ENCODE results near the gene PARVA.

The PARVA gene

DNA sequence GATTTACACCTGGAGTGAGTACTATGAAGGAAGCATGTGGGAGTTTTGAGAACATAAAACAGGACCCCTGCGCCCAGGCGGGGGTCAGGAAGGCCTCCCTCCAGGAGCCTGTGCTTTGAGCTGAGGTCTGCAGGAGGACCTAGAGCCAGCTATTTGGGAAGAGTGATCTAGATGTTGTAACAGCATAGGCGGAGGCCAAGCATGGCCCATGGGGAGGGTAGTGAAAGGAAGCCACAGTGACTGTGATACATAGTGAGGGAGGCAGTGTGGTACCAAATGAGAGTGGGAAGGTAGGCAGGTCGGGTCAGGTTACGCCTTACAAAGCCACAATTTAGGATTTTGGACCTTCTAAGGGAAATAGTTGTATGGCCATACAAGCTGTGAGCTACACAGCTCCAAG is 147.5 kb downstream of the PARVA start:
- DNase-seq (ENCODE audit: low read depth) = no peak
- H3K4me3 ChIP-seq (ENCODE audit: low read depth, low read length) = no peak overlapping the region
- TF ChIP-seq CTCF (IDR thresholded peaks at IDR 0.05; ENCODE audit: low read depth, low read length) (no peak), POLR2A (IDR thresholded peaks at IDR 0.05; ENCODE audit: extremely low read depth, insufficient read length) (no peak), MYC (IDR thresholded peaks at IDR 0.05; ENCODE audit: low read depth, low read length) (no peak)
- TF ChIP-seq, protein P1, sequence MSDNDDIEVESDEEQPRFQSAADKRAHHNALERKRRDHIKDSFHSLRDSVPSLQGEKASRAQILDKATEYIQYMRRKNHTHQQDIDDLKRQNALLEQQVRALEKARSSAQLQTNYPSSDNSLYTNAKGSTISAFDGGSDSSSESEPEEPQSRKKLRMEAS (IDR thresholded peaks at IDR 0.05; ENCODE audit: low read depth, low read length) = no peak

- DNase-seq (ENCODE audit: low read depth) = no peak
- TF ChIP-seq, protein P1 (IDR thresholded peaks at IDR 0.05; ENCODE audit: low read depth, low read length) = no peak
- no peak for TF ChIP-seq POLR2A (IDR thresholded peaks at IDR 0.05; ENCODE audit: extremely low read depth, insufficient read length)
- TF ChIP-seq CTCF (IDR thresholded peaks at IDR 0.05; ENCODE audit: low read depth, low read length) = no peak
- no peak for TF ChIP-seq MYC (IDR thresholded peaks at IDR 0.05; ENCODE audit: low read depth, low read length)
- no peak overlapping the region for H3K4me3 ChIP-seq (ENCODE audit: low read depth, low read length)
These were observed 148.2 kb downstream of the PARVA start for GRCh38 chr11:12525466-12526055.

GRCh38 chr11:12526789-12527188 is 149.4 kb downstream of the PARVA start:
- no peak for TF ChIP-seq POLR2A (IDR thresholded peaks at IDR 0.05; ENCODE audit: extremely low read depth, insufficient read length)
- TF ChIP-seq CTCF (IDR thresholded peaks at IDR 0.05; ENCODE audit: low read depth, low read length) = no peak
- no peak for DNase-seq (ENCODE audit: low read depth)
- no peak overlapping the region for H3K4me3 ChIP-seq (ENCODE audit: low read depth, low read length)

- no peak overlapping the region for H3K4me3 ChIP-seq (ENCODE audit: low read depth, low read length)
- DNase-seq (ENCODE audit: low read depth) = no peak
- no peak for TF ChIP-seq MYC (IDR thresholded peaks at IDR 0.05; ENCODE audit: low read depth, low read length)
- no peak for TF ChIP-seq POLR2A (IDR thresholded peaks at IDR 0.05; ENCODE audit: extremely low read depth, insufficient read length)
- TF ChIP-seq, protein P1 (IDR thresholded peaks at IDR 0.05; ENCODE audit: low read depth, low read length) = no peak
- no peak for TF ChIP-seq CTCF (IDR thresholded peaks at IDR 0.05; ENCODE audit: low read depth, low read length)
These were observed 151.1 kb downstream of the PARVA start for GRCh38 chr11:12528487-12528886.

- TF ChIP-seq CTCF (IDR thresholded peaks at IDR 0.05; ENCODE audit: low read depth, low read length) = no peak
- TF ChIP-seq POLR2A (IDR thresholded peaks at IDR 0.05; ENCODE audit: extremely low read depth, insufficient read length) = no peak
- TF ChIP-seq MYC (IDR thresholded peaks at IDR 0.05; ENCODE audit: low read depth, low read length) = no peak
- TF ChIP-seq, protein P1 (IDR thresholded peaks at IDR 0.05; ENCODE audit: low read depth, low read length) = no peak
- no peak for DNase-seq (ENCODE audit: low read depth)
- no peak overlapping the region for H3K4me3 ChIP-seq (ENCODE audit: low read depth, low read length)
These were observed 151.7 kb downstream of the PARVA start for GRCh38 chr11:12529041-12529440.

DNA sequence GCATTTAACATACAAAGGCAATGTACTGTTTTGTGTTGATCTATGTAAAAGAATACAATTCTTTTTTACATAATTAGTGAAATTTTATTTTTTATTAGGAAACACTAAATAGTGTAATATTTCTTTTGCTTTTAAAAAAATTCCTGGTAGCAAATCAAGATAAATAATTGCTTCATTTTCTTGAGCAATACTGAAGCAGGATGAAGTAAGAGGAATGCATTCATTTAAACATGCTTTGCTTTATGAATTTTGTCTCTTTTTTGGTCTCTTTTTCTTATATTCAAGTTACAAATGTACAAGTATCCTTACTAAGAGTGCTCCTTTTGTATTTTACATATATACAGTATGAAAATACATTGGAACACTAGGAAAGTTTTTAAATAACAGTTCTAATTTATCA is 152.4 kb downstream of the PARVA start:
- no peak for DNase-seq (ENCODE audit: low read depth)
- H3K4me3 ChIP-seq (ENCODE audit: low read depth, low read length) = no peak overlapping the region
- TF ChIP-seq CTCF (IDR thresholded peaks at IDR 0.05; ENCODE audit: low read depth, low read length) = no peak
- no peak for TF ChIP-seq MYC (IDR thresholded peaks at IDR 0.05; ENCODE audit: low read depth, low read length)
- TF ChIP-seq, protein P1 (IDR thresholded peaks at IDR 0.05; ENCODE audit: low read depth, low read length) = no peak
- no peak for TF ChIP-seq POLR2A (IDR thresholded peaks at IDR 0.05; ENCODE audit: extremely low read depth, insufficient read length)
